Stimulated activated CD4-positive, alpha-beta T cell treated with anti-CD3 and anti-CD28 coated beads, TNF-alpha, amount 100 ng/mL, for 48 hours (primary cell): Measurements from ENCODE around the gene IP6K1.
"Not testable (repeated sequence)": the region's sequence is repeated elsewhere in the genome, so short reads cannot be mapped to it uniquely, and the experiment has no call there.

Experiments
- DNase-seq, 3 donors: peaks; one replicate each; pipeline ENCODE4 v3.0.0-alpha.2; 2020; ENCODE audit warnings: low read depth in 3 of 3

Gene IP6K1

DNA sequence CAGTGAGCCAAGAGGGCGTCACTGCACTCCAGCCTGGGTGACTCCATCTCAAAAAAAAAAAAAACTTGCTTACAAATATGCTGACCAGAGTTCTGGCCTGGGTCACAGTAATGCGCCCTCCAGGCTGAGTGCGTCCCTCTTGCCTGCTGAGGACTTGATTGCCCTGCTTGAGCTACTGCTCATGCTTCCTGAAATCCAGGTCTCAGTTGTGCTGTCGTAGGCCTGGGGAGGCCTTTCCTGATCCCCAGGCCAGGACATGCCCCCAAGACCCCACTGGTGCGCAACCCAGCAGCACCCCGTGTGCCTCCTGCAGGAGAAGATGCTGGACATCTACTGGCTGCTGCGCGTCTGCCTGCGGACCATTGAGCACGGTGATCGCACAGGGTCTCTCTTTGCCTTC is 74.2 kb downstream of the IP6K1 start:
- DNase-seq = no peak

DNA sequence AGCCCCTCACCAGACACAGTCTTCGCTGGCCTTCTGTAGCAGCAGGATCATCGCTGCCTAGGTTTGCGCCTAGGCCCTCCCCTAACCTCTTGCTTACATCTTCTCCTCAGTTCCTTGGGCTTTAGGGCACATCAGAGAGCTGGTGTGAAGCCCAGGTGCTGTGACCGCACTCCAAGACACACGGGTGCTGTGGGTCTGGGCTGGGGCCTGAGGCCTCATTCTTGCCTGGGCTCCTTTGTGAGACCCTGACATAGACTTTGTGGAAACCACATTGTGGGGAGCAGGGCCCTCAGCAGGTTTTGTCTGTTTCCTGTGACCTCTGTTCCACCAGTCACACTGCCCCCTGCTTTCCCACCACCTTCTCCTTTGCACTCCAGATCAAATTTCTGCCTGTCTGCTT is 74.9 kb downstream of the IP6K1 start:
- DNase-seq = no peak

DNA sequence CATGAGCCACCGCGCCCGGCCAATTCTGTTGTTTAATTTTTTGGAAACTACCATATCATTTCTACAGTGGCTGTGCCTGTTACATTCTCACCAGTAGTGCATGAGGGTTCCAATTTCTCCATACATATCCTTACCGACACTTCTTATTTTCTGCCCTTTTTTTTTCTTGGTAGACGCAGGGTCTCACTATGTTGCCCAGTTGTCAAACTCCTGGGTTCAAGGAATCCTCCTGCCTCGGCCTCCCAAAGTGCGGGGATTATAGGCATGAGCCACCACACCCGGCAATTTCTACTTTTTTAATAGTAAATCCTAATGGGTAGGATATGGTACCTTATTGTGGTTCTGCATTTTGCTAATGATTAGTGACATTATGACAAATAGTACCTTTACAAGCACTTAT is 76.5 kb downstream of the IP6K1 start:
- no peak for DNase-seq

DNA sequence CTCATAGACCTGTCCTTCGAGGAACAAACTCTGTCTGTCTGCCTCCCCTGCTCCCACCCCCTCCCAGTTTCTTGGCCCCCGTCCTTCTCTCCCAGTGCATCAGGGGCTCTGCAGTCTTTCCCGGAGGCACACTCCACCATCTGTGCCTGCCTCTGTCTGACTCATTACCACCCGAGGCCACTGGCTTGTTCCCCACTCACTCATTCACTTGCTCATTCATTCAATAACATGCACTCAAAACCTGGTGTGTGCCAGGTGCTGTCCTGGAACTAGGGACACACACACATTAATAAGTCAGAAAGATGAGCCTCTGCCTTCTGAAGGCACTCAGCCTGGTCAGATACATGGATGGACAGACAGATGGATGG is 79.2 kb downstream of the IP6K1 start:
- DNase-seq = no peak

DNA sequence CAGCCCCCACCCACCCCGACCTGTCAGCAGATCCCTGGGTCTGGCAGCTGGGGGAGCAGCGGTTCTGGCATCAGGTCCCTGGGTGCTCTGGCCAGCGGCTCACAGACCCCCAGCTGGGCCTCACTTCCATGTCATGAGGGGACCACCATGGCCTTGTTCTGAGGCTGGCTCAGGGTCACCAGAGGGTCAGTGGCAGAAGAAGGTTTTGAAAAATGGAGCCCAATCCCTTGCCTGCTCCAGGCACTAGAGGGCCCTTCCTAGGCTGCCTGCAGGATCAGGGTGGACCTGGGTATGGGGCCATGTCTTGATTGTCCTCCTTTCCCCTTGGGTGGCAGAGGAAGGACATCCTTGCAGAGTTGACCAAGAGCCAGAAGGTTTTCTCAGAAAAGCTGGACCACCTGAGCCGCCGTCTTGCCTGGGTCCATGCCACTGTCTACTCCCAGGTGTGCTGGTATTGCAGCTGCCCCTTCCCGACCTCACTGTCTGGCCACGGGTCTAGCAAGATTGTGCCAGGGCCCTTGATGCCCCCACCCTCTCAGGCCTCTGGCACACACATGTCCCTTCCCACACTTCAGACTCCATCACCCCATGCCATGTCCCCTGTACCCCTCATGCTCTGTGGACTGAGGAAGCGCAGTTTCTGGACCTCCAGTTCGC is 79.8 kb downstream of the IP6K1 start:
- DNase-seq = no peak

DNA sequence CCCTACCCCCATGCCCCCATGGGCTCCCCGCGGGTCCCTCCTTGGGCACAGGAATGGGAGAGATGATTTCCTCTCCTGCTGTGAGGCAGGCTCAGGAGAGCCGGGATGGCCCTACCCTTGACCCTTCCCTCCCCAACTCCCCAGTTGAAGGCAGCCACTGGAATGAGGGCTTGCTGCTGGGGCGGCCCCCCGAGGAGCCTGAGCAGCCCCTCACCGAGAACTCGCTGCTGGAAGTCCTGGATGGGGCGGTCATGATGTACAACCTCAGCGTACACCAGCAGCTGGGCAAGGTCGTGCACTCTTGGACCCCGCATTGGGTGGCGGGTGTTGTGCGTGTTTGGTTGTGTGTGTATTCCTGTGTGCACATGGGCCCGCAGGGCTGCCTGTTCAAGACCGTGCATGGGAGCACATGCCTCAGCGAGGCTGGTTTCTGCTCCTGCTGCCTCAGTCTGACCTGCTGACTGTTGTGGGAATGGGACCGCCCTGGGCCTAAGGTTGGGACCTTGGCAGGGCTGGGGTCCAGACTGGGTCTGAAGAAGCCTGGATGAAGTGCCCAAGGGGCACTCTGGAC is 80.9 kb downstream of the IP6K1 start:
- DNase-seq = no peak

DNA sequence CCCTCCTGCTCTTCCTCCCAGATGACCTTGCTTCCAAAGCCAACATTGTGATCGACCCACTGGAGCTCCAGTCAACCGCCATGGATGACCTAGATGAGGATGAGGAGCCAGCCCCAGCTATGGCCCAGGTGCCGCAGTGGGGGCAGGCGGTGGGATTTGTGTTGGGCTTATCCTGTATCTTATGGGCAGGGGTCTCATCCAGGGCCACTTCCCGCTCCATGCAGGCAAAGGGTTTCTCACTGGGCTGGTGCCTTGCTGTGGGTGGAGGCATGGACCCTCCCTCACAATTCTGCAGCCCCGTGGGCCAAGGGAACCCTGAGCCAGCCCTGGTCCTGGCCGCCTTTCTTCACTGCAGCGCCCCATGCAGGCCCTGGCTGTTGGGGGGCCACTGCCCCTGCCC is 81.7 kb downstream of the IP6K1 start:
- DNase-seq = no peak

DNA sequence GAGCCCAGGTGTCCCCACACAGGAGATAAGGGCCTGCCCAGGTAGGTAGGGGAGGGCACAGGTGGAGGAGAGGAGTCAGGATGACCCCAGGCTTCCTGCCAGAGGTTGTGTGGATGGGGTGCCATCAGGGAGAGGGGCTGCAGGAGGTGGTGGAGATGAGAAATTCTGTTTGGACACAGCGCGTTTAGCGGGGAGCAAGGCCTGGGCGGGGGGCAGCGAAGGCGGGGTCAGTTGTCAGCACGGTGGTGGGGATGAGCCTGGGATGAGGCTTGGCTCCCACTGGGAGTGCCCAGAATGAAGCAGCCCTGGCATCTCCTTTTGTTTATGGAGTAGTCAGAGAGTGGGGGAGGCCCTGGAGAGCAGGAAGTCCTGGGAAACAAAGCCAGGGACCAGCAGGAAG is 82.4 kb downstream of the IP6K1 start:
- no peak for DNase-seq

DNA sequence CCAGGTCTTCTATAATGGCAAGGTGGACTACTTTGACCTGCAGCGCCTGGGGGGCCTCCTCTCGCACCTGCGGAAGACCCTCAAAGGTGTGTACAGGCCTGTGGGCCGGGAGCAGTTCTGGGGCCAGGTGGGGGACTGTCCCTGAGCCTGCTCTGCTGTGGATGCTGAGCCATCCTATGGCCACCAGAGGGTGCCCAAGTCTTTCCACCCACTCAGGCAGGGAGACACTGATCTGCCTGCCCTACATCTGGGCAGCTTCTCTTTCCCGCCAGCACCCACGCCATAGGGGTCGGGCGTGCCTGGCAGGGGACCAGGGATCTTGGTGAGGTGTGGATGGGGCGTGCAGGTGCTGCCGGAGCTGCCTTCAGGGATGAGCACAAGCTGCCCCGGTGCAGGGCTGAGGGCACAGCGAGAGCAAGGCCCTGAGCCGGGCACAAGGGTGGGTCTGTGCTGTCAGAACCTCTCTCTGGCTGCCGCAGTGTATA is 82.9 kb downstream of the IP6K1 start:
- DNase-seq = peak in 1 of 3 donors; percentile 47

DNA sequence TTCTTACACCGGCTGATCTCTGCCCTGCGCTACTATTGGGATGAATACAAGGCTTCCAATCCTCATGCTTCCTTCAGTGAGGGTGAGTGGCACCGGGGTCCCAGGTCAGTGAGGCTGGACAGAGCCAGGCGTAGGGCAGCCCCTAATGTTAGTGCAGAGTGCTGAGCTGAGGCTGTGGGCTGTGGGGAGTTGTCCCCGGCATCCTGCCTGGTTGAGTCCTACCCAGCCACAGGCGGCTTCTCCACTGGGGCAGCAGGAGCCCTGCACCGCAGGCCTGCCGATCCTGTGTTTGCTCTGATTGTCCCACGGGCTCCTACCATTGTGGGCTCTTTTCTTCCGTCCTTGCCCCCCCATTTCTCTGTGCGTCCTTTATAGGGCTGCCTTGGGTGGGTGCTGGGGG is 83.7 kb downstream of the IP6K1 start:
- no peak for DNase-seq

DNA sequence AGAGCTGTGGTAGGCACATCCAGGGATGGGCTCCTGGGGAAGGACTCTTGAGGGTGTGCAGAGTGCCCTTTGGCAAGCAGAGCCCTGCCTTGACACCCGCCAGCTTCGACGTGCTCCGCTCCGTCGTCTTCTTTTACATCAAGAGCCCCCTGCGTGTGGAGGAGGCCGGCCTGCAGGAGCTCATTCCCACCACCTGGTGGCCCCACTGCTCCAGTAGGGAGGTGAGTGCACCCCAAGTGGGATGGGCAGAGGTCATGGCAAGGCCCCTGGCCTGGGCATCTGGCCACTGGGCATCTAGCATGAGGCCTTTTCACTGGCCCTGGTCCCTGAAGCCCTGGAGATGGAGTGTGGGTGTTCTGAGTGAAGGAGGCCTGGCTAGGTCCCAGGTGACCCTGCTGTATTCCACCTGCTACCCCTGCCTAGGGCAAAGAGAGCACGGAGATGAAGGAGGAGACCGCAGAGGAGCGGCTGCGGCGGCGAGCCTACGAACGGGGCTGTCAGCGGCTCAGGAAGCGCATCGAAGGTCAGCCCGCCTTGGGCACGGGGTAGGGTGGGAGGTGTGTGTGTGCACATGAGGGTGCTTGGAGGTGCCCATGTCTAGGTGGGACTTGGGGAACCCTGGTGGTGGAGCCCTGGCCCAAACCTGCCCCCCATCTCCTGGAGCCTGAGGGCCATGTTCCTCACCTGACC is 84.8 kb downstream of the IP6K1 start:
- no peak for DNase-seq

DNA sequence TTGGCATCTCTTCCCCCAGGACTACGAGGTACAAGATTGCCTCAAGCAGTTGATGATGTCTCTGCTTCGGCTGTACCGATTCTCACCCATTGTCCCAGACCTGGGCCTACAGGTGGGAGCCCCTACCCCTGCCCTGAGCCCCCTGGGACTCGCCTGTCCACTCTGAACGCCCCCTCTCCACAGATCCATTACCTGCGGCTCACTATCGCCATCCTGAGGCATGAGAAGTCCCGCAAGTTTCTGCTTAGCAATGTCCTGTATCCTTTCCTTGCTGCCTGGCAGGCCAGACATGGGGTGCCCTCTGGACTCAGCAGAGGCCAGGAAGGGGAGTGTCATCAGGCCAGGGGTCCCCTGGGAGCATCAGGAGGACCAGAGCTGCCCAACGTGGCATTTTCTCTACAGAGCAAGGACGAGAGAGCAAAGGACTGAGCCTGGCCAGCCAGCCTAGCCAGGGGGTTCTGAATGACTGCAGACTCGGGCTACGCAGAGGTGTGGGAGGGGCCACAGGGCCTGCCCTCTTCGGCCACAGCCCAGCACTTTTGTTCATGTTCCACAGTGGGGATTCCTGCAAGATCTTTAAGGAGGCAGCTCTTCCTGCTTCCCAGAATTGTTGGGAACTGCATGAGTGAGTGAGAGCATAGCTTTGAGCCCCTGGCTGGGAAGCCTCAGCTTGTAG is 85.8 kb downstream of the IP6K1 start:
- DNase-seq = no peak

DNA sequence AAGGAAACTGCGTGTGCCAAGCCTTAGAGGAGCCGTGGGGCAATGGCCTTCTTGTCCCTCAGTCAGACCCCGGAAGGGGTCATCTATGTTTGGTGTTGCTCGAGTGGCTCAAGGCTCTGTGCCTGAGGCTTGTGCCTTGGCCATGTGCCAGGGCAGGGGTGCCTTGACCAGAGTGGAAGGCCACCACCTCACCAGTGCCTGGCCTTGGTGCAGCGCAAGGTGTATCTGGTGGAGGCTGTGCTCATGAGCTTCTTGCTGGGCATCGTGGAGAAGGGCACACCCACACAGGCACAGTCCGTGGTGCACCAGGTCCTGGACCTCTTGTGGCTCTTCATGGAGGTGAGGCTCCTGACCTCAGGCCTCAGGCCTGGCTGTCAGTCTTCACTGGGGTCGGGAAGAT is 86.3 kb downstream of the IP6K1 start:
- DNase-seq = no peak

DNA sequence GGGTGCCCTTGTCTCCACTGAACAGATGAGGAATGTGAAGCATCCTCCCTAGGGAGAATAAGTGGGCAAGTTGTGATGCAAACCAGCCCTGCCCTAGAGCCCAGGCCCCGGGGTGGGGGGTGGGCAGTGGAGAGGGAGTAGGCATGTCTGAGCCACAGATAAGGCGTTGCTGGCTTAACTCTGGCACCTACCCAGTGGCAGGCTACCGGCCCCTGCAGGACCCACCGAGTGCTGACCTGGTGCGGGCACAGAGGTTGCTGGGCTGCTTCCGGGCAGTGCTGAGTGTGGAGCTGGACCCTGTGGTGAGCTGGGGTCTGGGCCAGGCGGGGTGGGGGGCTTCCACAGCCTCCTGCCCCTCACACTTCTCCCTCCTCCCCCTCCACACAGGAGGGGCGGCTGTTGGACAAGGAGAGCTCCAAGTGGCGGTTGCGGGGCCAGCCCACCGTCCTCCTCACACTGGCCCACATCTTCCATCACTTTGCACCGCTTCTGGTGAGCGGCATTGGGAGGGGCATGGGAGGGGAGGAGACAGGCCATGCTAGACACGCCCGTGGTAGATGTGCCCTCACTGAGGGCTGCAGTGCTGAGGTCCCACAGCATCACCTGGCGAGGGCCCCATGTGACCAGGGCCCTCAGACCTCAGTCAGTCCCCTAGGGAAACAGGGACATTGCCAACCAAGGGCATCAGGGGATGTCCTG is 86.9 kb downstream of the IP6K1 start:
- DNase-seq = no peak

DNA sequence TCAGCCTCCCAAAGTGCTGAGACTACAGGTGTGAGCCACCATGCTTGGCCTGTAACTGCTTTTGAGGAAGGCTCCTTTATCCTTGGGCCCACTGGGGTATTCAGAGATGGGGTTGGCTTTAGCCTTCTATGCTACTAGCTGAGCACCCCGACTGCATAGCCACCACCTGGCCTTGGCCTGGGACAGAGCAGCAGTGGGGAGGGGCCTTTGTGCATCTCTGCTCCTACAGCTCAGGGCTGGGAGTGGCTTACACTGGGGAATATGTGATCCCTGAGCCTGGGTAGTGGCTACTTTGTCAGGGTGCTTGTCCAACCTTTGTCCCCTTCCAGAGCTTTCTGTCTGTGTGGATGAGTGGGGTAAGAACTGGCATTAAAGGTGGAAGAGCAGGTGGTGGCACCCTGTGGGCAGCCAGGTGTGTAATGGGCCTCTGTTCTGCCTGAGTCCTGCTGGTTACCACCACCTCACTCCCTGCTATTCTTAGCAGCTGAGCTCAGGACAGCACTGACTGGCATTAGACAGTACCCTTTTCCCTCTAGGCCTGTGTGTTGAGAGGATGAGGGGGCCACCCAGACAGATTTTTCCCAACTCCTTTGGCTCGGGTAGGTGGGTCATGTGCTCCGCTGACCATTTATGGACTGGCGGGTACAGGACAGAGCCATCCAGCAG is 90.9 kb downstream of the IP6K1 start:
- not testable (repeated sequence) for DNase-seq

DNA sequence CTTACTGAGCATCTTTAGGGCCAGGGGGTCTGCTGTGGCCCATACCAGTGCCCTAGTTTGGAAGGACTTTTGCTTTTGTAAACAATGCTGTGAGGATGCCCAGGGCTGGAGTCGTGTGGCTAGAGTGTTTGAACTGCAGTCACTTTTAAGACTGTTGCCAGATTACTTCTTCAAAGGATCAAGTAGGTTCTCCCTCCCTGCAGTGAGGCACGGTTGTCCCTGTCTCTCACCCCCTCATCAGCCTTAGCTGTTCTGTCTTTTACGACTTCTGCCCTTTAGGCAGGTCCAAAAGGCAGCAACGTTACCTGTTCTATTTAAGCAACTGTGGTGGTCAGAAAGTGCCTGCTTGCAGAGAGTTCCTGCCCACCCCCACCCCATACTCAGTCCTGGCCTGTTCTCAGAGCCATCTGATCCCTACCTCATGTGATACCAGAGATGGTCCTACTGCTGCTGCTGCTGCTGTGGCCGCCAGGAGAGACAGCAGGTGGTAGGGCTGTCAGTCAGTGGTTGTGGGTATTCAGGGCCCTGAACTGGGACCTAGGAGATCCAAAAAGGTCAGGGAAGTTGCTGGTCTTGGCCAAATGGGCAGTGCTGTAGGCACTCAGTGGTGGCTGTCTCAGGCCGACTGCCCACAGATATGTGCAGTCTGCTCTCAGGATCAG is 91.8 kb downstream of the IP6K1 start:
- not testable (repeated sequence) for DNase-seq

DNA sequence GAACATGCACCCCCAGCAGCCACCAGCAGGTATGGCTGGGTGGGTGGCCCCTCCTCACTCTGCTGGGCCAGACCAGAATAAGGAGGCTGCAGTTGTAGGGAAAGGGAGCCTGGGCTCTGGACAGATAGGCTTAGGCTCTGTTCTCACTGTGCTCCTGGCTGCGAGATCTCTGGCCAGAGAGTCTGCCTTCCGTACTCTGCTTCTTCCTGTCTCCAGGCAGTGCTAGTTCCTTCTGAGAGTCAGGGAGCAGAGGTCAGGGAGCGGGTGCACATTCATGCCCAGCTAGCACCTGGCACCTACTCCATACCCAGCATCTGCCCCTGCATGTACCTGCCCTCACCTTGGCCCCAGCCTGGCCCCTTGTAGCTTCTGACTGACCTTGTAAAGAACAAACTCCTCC is 94.9 kb downstream of the IP6K1 start:
- DNase-seq = not testable (repeated sequence)

DNA sequence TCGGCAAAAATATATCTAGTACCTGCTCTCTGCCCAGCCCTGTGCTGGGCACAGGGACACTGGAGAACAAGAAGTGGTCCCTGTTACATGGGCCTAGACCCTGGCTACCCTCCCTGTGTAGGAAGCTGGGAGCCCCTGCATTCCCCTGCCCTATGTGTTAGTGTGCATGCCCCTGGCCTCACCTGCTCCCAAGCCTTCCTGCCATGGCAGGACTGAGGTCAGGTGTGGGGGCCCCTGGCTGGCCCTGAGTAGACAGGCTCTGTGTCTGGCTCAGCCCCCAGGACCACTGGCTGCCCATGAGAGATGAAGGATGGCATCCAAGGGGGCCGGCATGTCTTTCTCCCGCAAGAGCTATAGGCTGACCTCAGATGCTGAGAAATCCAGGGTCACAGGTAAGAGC is 95.5 kb downstream of the IP6K1 start:
- not testable (repeated sequence) for DNase-seq

DNA sequence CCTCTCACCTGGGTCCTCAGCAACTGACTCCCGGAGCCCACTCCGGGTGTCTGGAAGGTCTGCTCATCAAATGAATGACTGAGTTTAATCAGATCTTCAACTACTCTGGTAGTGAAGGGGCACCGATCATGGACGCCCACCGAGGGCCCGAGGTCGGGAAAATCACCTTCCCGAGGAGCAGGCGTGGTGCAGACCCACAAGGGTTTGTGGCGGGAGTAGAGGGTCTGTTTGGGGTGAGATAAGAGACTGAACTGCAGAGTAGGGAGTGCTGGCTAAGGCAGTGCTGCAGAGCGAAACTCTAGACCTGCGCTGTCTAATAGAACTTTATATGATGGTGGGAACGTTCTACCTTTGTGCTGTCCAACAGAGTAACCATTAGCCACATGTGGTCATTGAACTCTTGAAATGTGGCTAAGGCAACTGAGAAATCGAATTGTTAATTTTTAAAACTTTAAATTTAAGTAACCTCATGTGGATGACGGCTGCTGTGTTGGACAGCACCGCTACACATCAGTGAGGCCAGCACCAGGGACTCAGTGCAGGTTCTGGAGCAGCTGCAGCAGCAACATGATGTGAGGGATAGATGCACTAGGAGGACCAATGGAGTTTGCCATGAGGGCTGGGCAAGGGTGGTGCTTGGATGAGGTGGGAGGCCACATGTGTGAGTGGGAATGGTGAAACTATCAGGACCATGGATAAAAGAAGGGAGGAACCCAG is 96.3 kb downstream of the IP6K1 start:
- not testable (repeated sequence) for DNase-seq
